Spinal cord (tissue), 10 donors: ENCODE data around the gene KRT8. TPM values are rescaled to one million over a fixed set of nuclear protein-coding genes. Genes with fewer than 3 reads are reported as not detected.
"Not testable (repeated sequence)": the region's sequence is repeated elsewhere in the genome, so short reads cannot be mapped to it uniquely, and the experiment has no call there.

Source experiments
- DNase-seq, 6 donors: peaks; one replicate each; pipeline versions ENCODE4 v3.0.0 to v3.0.0-alpha.2; 2013 to 2015; ENCODE audit warnings: low spot score in 6 of 6, low read depth in 4 of 6
- H3K27ac ChIP-seq: one replicate; pipeline ENCODE4 v1.5.1; 2013; ENCODE audit warnings: low read depth, low read length, control low read depth
- H3K27me3 ChIP-seq: one replicate; pipeline ENCODE4 v1.6.1; 2013; ENCODE audit warnings: low read length; ENCODE audit not compliant: control insufficient read depth, insufficient read depth
- H3K36me3 ChIP-seq: one replicate; pipeline ENCODE4 v1.6.1; 2013; ENCODE audit warnings: low read length; ENCODE audit not compliant: control insufficient read depth, insufficient read depth
- H3K4me1 ChIP-seq: one replicate; pipeline ENCODE4 v1.6.1; 2013; ENCODE audit warnings: low read length; ENCODE audit not compliant: control insufficient read depth, insufficient read depth
- H3K4me3 ChIP-seq: one replicate; pipeline ENCODE4 v1.5.1; 2013; ENCODE audit warnings: low read depth, low read length, control low read depth
- H3K9me3 ChIP-seq: one replicate; pipeline ENCODE4 v1.6.1; 2013; ENCODE audit warnings: low read length; ENCODE audit not compliant: control insufficient read depth, insufficient read depth
- WGBS: methylation state at CpG from one replicate; pipeline ENCODE4 v1.1.5; 2013; ENCODE audit warnings: missing lambda C conversion rate; ENCODE audit not compliant: insufficient coverage; 5-methylcytosine and 5-hydroxymethylcytosine counted together
- long read RNA-seq, 4 donors: transcript quantifications; one replicate each; lab custom pipeline, GENCODE V29; 2026
- polyA plus RNA-seq, 2 donors: library from polyadenylated mRNA; unstranded; fragments of 120-200 nt; gene quantifications; one replicate each; pipeline ENCODE4 v1.2.1, GENCODE V29; 2013; ENCODE audit not compliant: insufficient read length in 2 of 2
- total RNA-seq, 2 donors: library from RNA; depleted of rRNA in 1 of 2; stranded (reverse); fragments of 120-200 nt in 1 of 2; fragments of >200 nt in 1 of 2; gene quantifications; one replicate each; pipeline versions ENCODE4 v1.2.3 to v1.2.4, GENCODE V29; 2013 to 2014
- donor health status: healthy.

The KRT8 gene
- 10 to 100 TPM in 1 of 2 donors, under 1 TPM in 1; 0.99 to 12.0 TPM for total RNA-seq
- 10 to 100 TPM in 1 of 2 donors, 1 to 10 TPM in 1; 1.7 to 10.1 TPM for polyA plus RNA-seq
- long read RNA-seq, donor 1, partial matches to known transcripts = 15 of 15 reads
- long read RNA-seq, donor 1, other reads (novel, unspliced or antisense) = 0 of 15 reads
- long read RNA-seq, donor 2 = 0 reads
- long read RNA-seq, donor 3 = 0 reads
- long read RNA-seq, donor 4, transcript KRT8-211 (4 exons, 770 nt) = major isoform, 6 of 270 reads
- long read RNA-seq, donor 4, partial matches to known transcripts = 252 of 270 reads
- long read RNA-seq, donor 4, other reads (novel, unspliced or antisense) = 6 of 270 reads

DNA sequence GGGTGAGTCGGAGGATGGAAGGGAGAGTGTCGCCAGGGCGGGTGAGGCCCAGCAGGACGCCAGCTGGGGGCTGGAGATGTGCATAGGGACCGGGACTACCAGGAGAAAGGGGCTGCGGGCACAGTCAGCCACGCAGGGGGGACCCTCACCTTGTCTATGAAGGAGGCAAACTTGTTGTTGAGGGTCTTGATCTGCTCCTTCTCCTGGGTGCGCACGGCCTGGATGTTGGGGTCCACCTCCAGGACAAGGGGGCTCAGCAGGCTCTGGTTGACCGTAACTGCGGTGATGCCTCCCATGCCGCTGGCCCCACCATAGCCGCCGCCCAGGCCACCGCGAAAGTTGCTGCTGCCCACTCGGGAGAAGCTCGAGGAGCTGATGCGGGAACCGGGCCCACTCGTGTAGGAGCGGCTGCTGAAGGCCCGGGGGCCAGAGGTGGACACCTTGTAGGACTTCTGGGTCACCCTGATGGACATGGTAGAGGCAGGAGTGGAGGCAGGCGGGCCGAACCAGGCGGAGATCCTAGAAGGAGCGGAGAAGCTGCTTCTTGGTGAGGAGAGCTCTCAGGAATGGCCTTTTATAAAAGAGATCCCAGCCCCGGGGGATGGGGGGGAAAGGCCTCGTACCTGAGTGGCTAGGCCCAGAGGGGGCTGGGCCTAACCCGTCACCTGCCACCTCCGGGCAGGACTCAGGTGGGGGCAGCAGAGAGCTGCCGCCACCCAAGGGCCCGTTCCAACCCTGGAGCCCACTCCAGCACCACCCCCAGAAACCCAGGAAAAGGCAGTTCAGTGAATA is at the start of gene KRT8:
KRT8 (minus strand) TSS at position 568 of the 792 bp plus-strand sequence; CDS start at position 473, 95 bp downstream.
- H3K4me3 ChIP-seq, DNase-seq, H3K9me3 ChIP-seq, H3K27ac ChIP-seq, H3K36me3 ChIP-seq: not testable (repeated sequence)
- Histone ChIP-seq H3K27me3 (peaks cover 10% of the 10 kb centered on the region), H3K4me1 (peaks cover 25% of the 10 kb centered on the region)
- WGBS = 62% methylated on average over 29 of the region's 33 CpGs

- 93% methylated on average over 4 of the region's 7 CpGs for WGBS
- H3K27ac ChIP-seq = no peak overlapping the region
Measured at GRCh38 chr12:52953181-52953841, 48.4 kb upstream of the KRT8 start.

GRCh38 chr12:52952076-52952801 is 47.4 kb upstream of the KRT8 start:
- DNase-seq = no peak
- WGBS = 81% methylated on average over 12 of the region's 15 CpGs
- H3K9me3 ChIP-seq = no peaks in the 10 kb centered on the region

More at GRCh38 chr12:52953181-52953841, 48.4 kb upstream of the KRT8 start:
- peaks cover 12% of the 10 kb centered on the region for H3K4me1 ChIP-seq
- H3K36me3 ChIP-seq = no peaks in the 10 kb centered on the region
- H3K4me3 ChIP-seq = no peak overlapping the region
- DNase-seq = no peak
- H3K27me3 ChIP-seq = peaks cover 9% of the 10 kb centered on the region
- no peaks in the 10 kb centered on the region for H3K9me3 ChIP-seq

GRCh38 chr12:52951640-52952039 is 46.8 kb upstream of the KRT8 start:
- Histone ChIP-seq H3K4me1 (peaks cover 12% of the 10 kb centered on the region), H3K27ac (no peak overlapping the region), H3K27me3 (peaks cover 12% of the 10 kb centered on the region), H3K4me3 (no peak overlapping the region), H3K36me3 (no peaks in the 10 kb centered on the region), H3K9me3 (no peaks in the 10 kb centered on the region)
- WGBS = 93% methylated on average over 5 of the region's 6 CpGs
- DNase-seq = no peak

More at GRCh38 chr12:52952076-52952801, 47.4 kb upstream of the KRT8 start:
- Histone ChIP-seq H3K36me3 (no peaks in the 10 kb centered on the region), H3K27me3 (peaks cover 12% of the 10 kb centered on the region), H3K4me3 (no peak overlapping the region), H3K27ac (no peak overlapping the region), H3K4me1 (peaks cover 12% of the 10 kb centered on the region)

DNA sequence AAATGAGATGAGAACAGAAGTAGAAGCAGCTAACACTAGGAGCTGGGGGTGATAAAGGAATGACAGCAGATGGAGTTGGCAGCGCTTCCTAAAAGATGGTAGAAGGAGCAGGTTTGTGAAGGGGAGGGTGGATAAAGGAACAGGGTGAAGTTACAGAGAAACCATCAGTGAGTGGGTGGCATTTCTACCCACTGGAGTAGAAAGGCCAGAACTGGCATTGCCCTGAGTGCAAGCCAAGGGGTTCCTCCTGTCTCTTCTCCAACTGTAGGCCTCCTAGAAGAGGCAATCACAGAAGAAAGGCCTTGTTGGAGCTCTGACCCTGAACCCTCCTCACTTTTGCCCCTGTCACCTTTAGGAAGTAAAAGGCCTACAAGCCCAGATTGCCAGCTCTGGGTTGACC is 46.2 kb upstream of the KRT8 start:
- Histone ChIP-seq H3K27me3 (peaks cover 12% of the 10 kb centered on the region), H3K9me3 (no peaks in the 10 kb centered on the region), H3K27ac (no peak overlapping the region), H3K36me3 (no peaks in the 10 kb centered on the region), H3K4me1 (peaks cover 12% of the 10 kb centered on the region), H3K4me3 (no peak overlapping the region)
- 100% methylated on average over 1 of the region's 1 CpG for WGBS
- DNase-seq = no peak

DNA sequence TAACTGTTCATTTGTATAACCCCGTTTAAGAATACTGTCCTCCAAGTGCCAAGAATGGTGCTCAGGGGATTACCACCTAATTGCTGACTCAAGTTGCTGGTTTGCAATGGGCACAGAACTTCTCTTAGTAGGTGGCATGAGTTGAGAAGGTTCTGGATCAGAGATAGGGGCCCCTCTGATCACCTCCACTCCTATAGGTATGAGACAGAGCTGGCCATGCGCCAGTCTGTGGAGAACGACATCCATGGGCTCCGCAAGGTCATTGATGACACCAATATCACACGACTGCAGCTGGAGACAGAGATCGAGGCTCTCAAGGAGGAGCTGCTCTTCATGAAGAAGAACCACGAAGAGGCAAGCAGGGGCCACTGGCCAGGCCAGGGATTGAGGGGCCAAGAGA is 45.7 kb upstream of the KRT8 start:
- Histone ChIP-seq H3K4me3 (no peak overlapping the region), H3K9me3 (no peaks in the 10 kb centered on the region), H3K27ac (no peak overlapping the region), H3K27me3 (peaks cover 12% of the 10 kb centered on the region), H3K36me3 (no peaks in the 10 kb centered on the region), H3K4me1 (peaks cover 12% of the 10 kb centered on the region)
- WGBS = 91% methylated on average over 6 of the region's 7 CpGs
- no peak for DNase-seq

- WGBS = 42% methylated on average over 11 of the region's 13 CpGs
- Histone ChIP-seq H3K36me3 (no peaks in the 10 kb centered on the region), H3K4me3 (peak overlapping the region; percentile 27), H3K27me3 (peaks cover 20% of the 10 kb centered on the region), H3K27ac (no peak overlapping the region), H3K9me3 (no peaks in the 10 kb centered on the region), H3K4me1 (peaks cover 12% of the 10 kb centered on the region)
- DNase-seq = no peak
Measured at GRCh38 chr12:52949413-52950331, 44.8 kb upstream of the KRT8 start.

DNA sequence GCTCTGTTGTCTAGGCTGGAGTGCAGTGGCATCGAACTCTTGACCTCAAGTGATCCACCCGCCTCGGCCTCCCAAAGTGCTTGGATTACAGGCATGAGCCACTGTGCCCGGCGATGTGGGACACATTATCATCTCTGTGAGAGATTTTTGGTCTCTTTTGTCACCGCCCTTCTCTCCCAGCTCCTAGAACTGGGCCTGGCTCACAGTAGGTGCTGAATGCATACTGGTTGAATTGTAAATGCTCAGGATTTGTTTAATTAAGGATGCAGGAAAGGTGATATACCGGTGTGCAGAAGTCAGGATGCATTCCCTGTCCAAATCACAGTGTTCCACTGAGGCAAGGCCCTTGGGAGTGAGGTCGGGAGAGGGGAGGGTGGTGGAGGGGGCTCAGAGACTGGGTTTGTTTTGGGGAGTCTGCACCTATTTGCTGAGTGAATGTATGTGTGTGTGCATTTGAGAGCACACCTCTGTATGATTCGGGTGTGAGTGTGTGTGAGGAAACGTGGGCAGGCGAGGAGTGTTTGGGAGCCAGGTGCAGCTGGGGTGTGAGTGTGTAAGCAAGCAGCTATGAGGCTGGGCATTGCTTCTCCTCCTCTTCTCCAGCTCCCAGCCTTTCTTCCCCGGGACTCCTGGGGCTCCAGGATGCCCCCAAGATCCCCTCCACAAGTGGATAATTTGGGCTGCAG is 43.0 kb upstream of the KRT8 start:
- Histone ChIP-seq H3K9me3 (no peaks in the 10 kb centered on the region), H3K27ac (no peak overlapping the region), H3K27me3 (peaks cover 22% of the 10 kb centered on the region), H3K36me3 (no peaks in the 10 kb centered on the region), H3K4me1 (peaks cover 12% of the 10 kb centered on the region), H3K4me3 (no peak overlapping the region)
- DNase-seq = no peak
- WGBS = 64% methylated on average over 6 of the region's 12 CpGs
